T47D (cell line): ENCODE measurements around the gene MAK.
"Not testable (repeated sequence)": the region's sequence is repeated elsewhere in the genome, so short reads cannot be mapped to it uniquely, and the experiment has no call there.

Experiments used
- DNase-seq, 2 experiments: peaks; one replicate each; pipeline versions ENCODE4 v3.0.0 to v3.0.0-alpha.2; 2011 to 2012; ENCODE audit warnings: low read depth in 1 of 2, low spot score in 1 of 2
- JUND ChIP-seq: IDR thresholded peaks from 2 replicates; pipeline ENCODE4 v1.6.1; 2012; ENCODE audit warnings: low read depth
- in situ Hi-C: cut with HindIII; loops from 2 replicates; pipeline ENCODE4 v1.10.0; 2016; ENCODE audit warnings: low sequenced_read_pairs, low pct_unique_long_range_greater_than_20kb

MAK gene

GRCh38 chr6:10873374-10873773 lies 35.0 kb upstream of the MAK start:
- no peak for TF ChIP-seq JUND
- DNase-seq, result peak in 1 of 2 experiments; percentile 29
- in situ Hi-C loops, result no loop called here

- no peak for DNase-seq
- TF ChIP-seq JUND, result no peak
- in situ Hi-C loops, result no loop called here
Observed at GRCh38 chr6:10867952-10868351, 29.6 kb upstream of the MAK start.

GRCh38 chr6:10866709-10867108 lies 28.4 kb upstream of the MAK start:
- DNase-seq, in situ Hi-C loops: not testable (repeated sequence)

GRCh38 chr6:10863031-10863430 lies 24.7 kb upstream of the MAK start:
- in situ Hi-C loops, DNase-seq: not testable (repeated sequence)

- in situ Hi-C loops, result no loop called here
- TF ChIP-seq JUND, result no peak
- DNase-seq, result no peak
Observed at GRCh38 chr6:10862361-10862760, 24.0 kb upstream of the MAK start.

GRCh38 chr6:10861086-10861485 lies 22.7 kb upstream of the MAK start:
- no peak for DNase-seq
- in situ Hi-C loops, result no loop called here
- TF ChIP-seq JUND, result no peak

GRCh38 chr6:10857259-10857658 lies 18.9 kb upstream of the MAK start:
- in situ Hi-C loops, result no loop called here
- DNase-seq, result no peak
- no peak for TF ChIP-seq JUND

- in situ Hi-C loops, result no loop called here
- DNase-seq, result no peak
- TF ChIP-seq JUND, result no peak
Observed at GRCh38 chr6:10854922-10855632, 16.7 kb upstream of the MAK start.

- DNase-seq, in situ Hi-C loops: not testable (repeated sequence)
Observed at GRCh38 chr6:10853849-10854300, 15.5 kb upstream of the MAK start.

- no peak for TF ChIP-seq JUND
- in situ Hi-C loops, result no loop called here
- peak in 1 of 2 experiments; percentile 15 for DNase-seq
Observed at GRCh38 chr6:10852361-10852960, 14.1 kb upstream of the MAK start.

- peak; percentile 27 to 92 for DNase-seq
- 0 out of 2 replicates have a peak, but pooled peaks have one; percentile 24 for TF ChIP-seq JUND
- in situ Hi-C loops, result no loop called here
Observed at GRCh38 chr6:10850728-10851127, 12.4 kb upstream of the MAK start.

- no peak for DNase-seq
- in situ Hi-C loops, result no loop called here
- TF ChIP-seq JUND, result no peak
Observed at GRCh38 chr6:10849901-10850300, 11.6 kb upstream of the MAK start.

GRCh38 chr6:10847684-10848083 lies 9.3 kb upstream of the MAK start:
- no peak for DNase-seq
- no peak for TF ChIP-seq JUND
- in situ Hi-C loops, result no loop called here

- in situ Hi-C loops, result no loop called here
- TF ChIP-seq JUND, result no peak
- no peak for DNase-seq
Observed at GRCh38 chr6:10843554-10843953, 5.2 kb upstream of the MAK start.
